ENCODE measurements around the gene MYO5B. TPM values are rescaled to one million over a fixed set of nuclear protein-coding genes. Genes with fewer than 3 reads are reported as not detected.
A peak's percentile ranks its signal among the peaks of the same experiment; 100 is the strongest.
"Not testable (repeated sequence)": the region's sequence is repeated elsewhere in the genome, so short reads cannot be mapped to it uniquely, and the experiment has no call there.

Gene MYO5B
- 25.8 and 29.5 TPM in 2 replicates for total RNA-seq (2014; rRNA removed; shearing (Covaris generic))

GRCh38 chr18:50194631-50195532 lies at the start of gene MYO5B:
Gene MYO5B (minus strand): TSS chr18:50195147. CDS start chr18:50194793, 354 bp downstream.
- no peak for DNase-seq (ENCODE audit: low spot score)

GRCh38 chr18:50241768-50242167 lies 46.8 kb upstream of the MYO5B start:
- not testable (repeated sequence) for DNase-seq (ENCODE audit: low spot score)

GRCh38 chr18:50240080-50240563 lies 45.2 kb upstream of the MYO5B start:
- DNase-seq (ENCODE audit: low spot score): peak; percentile 39

- DNase-seq (ENCODE audit: low spot score): no peak
These were observed 37.5 kb upstream of the MYO5B start for GRCh38 chr18:50232419-50232818.

- no peak for DNase-seq (ENCODE audit: low spot score)
These were observed 36.7 kb upstream of the MYO5B start for GRCh38 chr18:50231621-50232020.

GRCh38 chr18:50220249-50220648 lies 25.3 kb upstream of the MYO5B start:
- DNase-seq (ENCODE audit: low spot score): not testable (repeated sequence)

- no peak for DNase-seq (ENCODE audit: low spot score)
These were observed 23.7 kb upstream of the MYO5B start for GRCh38 chr18:50218432-50219197.

GRCh38 chr18:50209311-50209710 lies 14.4 kb upstream of the MYO5B start:
- no peak for DNase-seq (ENCODE audit: low spot score)

- DNase-seq (ENCODE audit: low spot score): no peak
These were observed 12.8 kb upstream of the MYO5B start for GRCh38 chr18:50207722-50208121.

GRCh38 chr18:50203801-50204604 lies 9.1 kb upstream of the MYO5B start:
- peak; percentile 21 for DNase-seq (ENCODE audit: low spot score)

- DNase-seq (ENCODE audit: low spot score): no peak
These were observed 6.6 kb upstream of the MYO5B start for GRCh38 chr18:50201476-50202018.

- no peak for DNase-seq (ENCODE audit: low spot score)
These were observed 5.0 kb upstream of the MYO5B start for GRCh38 chr18:50199921-50200320.

GRCh38 chr18:50199346-50199855 lies 4.5 kb upstream of the MYO5B start:
- DNase-seq (ENCODE audit: low spot score): no peak

- no peak for DNase-seq (ENCODE audit: low spot score)
These were observed 1.3 kb upstream of the MYO5B start for GRCh38 chr18:50196261-50196660.

- no peak for DNase-seq (ENCODE audit: low spot score)
These were observed 742 bp upstream of the MYO5B start for GRCh38 chr18:50195689-50196088.

- no peak for DNase-seq (ENCODE audit: low spot score)
These were observed 934 bp downstream of the MYO5B start for GRCh38 chr18:50193796-50194630.

GRCh38 chr18:50192995-50193795 lies 1.8 kb downstream of the MYO5B start:
- no peak for DNase-seq (ENCODE audit: low spot score)

- no peak for DNase-seq (ENCODE audit: low spot score)
These were observed 4.0 kb downstream of the MYO5B start for GRCh38 chr18:50190926-50191325.

- DNase-seq (ENCODE audit: low spot score): no peak
These were observed 4.7 kb downstream of the MYO5B start for GRCh38 chr18:50190236-50190635.
